ENCODE results near the gene SH3BP1. TPM values are rescaled to one million over a fixed set of nuclear protein-coding genes. Genes with fewer than 3 reads are reported as not detected.

Gene SH3BP1
- total RNA-seq, 1 donor from 2014 or later = 0.82 TPM

DNA sequence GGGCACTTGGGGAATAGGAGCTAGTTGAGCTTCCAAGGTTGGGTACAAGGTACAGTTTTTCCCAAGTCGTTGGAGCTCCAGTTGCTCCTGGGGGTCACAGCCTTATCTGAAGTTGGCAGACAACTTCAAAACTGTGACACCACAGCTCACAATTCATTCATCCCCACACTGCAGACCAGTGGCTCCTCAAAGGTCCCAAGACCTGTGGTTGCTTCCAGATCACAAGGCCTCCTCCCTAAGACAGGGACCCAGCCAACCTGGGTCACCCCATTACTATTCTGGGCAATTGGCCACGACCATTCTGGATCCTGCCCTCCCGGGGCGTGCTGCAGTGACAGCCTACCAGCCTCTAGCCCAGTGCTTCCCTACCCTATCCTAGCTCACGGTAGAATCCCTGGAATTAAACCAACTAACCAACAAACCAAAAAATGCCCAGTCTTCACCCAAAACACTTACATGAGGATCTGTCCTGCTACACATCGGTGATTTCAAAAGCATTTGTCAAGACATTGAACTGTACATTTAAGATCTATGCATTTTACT lies 18.2 kb downstream of the SH3BP1 start:
- DNase-seq (ENCODE audit: low spot score in 2 of 2) (no peak), FAIRE-seq (no peak)

DNA sequence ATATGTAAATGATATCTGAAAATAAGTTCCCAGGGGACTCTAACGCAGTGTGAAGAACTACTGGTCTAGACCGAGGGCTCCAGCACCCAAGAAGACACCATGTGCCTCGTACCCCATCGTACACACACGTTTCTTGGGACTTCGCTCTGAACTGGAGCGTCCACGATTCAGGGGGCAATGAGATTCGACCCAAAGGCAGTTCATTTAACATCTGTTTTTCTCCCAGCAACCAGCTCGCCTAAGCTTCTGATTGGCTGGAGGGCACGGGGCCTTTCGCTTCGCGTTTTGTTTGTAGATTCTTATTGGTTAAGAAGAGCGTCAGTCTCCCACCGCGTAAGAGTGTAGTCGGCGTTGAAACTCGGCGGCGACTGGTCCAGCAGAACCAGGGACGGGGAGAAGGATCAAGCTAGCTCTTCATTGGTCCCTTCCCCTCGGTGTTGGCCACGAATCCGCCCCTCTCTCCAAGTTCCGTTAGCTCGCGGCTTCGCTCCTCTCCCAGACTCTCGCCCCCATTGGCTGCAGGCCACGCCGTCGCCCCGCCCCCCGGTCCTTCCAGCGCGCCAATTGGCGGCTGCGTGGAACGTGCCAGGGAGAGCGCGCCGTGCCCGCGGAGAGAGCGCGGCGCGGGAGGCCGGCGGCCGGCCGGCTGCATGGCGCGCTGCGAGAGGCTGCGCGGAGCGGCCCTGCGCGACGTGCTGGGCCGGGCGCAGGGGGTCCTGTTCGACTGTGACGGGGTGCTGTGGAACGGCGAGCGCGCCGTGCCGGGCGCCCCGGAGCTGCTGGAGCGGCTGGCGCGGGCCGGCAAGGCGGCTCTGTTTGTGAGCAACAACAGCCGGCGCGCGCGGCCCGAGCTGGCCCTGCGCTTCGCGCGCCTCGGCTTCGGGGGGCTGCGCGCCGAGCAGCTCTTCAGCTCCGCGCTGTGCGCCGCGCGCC lies 18.9 kb downstream of the SH3BP1 start, which contains the start of gene PDXP:
PDXP (plus strand) TSS at position 591 of the 933 bp plus-strand sequence; CDS start at position 651, 60 bp downstream.
- DNase-seq (ENCODE audit: low spot score in 2 of 2) (peak; percentile 99), FAIRE-seq (peak; percentile 93)

DNA sequence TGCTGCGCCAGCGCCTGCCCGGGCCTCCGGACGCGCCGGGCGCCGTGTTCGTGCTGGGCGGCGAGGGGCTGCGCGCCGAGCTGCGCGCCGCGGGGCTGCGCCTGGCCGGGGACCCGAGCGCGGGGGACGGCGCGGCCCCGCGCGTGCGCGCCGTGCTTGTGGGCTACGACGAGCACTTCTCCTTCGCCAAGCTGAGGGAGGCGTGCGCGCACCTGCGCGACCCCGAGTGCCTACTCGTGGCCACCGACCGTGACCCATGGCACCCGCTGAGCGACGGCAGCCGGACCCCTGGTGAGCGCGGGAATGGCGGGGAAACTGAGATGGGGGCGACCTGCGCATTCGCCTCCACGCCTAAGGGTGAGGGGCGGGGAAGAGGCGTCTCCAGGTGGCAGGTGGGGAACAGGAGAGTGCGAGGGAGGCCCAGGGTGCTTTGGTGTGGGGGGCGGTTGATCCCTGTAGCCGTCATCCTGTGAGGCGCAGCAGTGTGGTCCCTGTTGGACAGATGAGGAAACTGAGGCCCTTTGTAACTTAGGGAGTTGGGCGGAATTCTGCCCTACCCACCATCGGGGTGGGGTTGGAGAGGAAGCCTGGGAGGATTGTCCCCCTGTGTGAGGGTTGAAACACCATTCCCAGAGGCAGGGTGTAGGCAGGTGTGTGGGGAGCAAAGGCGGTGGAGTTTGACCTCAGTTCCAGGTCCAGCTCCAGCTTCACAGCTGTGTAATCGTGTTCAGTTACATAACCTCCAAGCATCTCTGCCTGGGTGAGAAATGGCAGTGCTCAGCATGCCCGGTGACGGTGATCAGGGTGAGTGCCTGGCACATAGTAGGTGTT lies 19.8 kb downstream of the SH3BP1 start:
- no peak for DNase-seq (ENCODE audit: low spot score in 2 of 2)
- no peak for FAIRE-seq

DNA sequence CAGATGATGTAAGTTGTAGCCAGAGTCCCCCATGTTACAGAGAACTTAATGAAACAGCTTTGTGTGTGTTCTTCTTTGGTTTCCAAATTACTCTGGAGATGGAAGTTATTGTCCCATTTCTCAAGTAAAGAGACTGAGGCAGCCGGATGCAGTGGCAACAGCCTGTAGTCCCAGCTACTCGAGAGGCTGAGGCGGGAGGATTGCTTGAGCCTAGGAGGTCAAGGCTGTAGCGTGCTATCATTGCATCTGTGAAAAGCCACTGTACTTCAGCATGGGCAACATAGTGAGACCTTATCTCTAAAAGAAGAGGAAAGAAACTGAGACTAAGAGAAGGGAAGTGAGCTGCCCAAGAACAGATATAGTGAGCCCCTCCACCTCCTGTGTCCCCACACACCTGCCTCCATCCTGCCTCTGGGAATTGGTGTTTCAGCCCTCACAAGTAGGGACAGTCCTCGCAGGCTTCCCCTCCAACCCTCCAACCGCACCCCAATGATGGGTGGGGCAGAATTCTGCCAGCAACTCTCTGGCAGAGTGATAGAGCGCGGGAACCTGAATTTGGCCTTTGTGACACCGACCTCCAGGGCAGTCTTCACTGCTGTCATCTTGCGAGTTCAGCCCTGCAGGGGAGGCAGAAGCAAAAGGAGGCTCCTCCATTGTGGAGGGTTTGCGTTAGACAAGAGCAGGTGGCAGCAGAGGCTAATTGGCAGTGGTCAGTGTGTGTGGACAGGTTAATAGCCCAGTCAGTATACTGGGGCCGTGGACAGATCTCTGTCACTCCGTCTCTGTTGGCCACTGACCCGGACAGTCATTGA lies 20.6 kb downstream of the SH3BP1 start:
- FAIRE-seq = no peak

DNA sequence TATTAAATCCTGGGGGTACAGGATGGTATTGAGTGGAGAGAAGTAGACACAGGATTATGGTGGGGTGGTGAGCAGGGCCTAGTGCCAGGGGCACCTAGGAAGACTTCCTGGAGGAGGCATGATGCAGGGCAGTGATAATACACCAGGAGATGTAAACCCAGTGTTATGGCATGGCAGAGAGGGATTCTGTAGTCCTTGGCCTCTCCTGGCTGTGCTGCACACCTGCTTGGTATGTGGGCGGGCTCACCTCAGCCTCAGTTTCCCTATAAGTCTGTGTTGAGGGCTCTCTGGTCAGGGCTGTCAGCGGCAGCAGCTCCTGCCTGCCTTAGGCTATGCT lies 21.2 kb downstream of the SH3BP1 start:
- no peak for FAIRE-seq
- no peak for DNase-seq (ENCODE audit: low spot score in 2 of 2)

More for the DNA sequence above, 20.6 kb downstream of the SH3BP1 start:
- DNase-seq (ENCODE audit: low spot score in 2 of 2) = no peak

DNA sequence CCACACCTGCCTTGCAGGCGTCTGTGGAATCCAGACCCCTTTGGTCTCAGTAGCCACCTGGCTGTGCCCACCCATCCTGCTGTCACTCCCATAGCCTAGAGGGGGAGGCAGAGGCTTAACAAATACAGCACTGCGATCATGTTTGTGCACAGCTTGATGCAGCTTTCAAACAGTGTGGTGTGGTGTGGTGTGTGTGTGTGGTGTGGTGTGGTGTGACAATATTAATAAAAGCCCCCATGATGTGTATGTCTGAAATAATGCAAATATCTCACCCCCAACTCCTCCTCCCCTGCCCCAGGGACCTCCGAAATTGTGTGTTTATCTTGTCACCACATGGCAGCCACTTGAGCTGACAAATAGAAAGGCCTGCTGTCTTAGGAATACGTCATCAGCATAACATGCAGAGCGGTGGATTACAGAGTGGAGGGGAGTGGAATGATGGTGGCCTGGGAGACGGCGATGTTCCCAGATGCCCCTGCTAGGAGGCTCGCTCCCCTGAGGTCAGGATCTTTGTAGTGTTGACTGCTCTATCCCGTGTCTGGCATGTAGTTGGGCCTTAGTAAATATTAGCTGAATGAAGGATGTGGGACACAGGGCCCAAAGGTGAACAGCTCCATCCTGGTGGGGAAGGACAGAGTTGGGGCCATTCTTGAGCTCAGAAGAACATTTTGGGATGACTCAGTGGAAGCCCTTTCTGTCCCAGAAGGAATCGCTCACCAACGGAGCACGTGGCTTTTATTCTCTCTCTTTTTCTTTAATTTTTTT lies 21.9 kb downstream of the SH3BP1 start:
- no peak for FAIRE-seq
- DNase-seq (ENCODE audit: low spot score in 2 of 2) = no peak

DNA sequence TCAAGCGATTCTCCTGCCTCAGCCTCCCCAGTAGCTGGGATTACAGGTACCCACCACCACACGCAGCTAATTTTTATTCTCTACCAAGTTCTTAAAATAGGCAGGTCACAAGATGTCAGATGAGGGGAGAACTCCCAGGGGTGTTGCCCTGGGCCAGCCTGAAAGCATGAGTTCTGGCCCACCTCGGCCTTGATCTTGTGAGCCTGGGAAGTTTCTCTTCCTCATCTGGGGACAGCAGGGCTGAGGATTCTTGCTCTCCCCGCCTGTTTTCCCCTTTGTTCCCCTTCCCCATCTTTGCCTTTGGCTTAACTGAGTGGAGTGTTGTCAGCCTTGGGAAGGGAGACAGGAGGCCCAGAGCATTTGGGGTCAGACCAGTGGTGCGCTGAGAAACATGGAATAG lies 22.6 kb downstream of the SH3BP1 start:
- FAIRE-seq (no peak), DNase-seq (ENCODE audit: low spot score in 2 of 2) (no peak)

DNA sequence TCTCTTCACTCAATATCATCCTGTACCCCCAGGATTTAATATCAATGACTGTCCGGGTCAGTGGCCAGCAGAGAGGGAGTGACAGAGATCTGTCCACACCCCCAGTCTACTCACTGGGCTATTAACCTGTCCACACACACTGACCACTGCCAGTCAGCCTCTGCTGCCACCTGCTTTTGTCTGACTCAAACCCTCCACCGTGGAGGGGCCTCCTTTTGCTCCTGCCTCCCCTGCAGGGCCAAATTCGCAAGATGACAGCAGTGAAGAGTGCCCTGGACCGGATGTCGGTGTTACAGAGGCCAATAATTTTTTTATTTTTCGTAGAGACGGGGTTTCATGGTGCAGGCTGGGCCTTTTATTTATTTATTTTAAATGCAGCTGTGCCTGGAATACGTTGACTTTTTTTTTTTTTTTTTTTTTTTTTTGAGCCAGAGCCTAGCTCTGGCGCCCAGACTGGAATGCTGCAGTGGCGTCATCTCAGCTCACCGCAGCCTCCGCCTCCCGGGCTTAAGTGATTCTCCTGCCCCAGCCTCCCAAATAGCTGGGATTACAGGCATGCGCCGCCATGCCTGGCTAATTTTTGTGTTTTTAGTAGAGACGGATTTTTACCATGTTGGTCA lies 24.2 kb downstream of the SH3BP1 start:
- no peak for FAIRE-seq

DNA sequence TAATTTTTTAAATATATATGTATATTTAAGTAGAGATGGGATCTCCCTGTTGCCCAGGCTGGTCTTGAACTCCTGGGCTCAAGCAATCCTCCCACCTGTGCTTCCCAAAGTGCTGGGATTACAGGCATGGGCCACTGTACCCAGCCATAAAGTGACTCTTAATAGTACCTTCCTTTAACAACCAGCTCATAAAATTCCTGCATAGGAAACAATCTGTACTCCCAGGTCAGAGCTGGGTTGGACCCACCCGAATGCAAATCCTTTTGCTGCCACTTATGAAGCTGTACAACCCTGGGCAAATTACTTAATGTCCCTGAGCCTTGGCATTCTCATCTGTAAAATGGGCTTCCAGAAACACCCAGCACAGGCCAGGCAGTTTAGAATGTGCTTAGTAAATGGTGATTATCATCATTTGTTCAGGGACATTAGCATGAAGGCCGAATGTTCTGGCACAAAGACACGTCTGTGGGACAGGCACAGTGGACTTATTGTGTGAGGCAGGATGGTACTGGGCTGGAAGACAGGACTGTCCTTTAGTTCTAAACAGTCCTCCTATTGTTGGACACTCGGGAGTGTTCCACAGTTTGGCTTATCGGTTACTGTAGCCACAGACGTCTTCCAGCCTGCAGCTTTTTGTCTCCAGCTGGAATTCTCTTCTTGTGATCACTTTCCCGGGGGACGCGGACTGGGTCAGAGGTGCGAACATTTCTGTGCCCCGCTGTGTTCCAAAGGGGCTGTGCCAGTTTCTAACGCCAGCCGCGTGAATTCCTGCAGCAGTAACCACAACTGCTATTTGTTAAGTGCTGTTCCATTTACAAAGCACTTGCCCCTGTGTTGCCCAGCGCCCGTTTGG lies 25.0 kb downstream of the SH3BP1 start:
- FAIRE-seq = peak; percentile 92
- peak; percentile 65 to 82 for DNase-seq (ENCODE audit: low spot score in 2 of 2)

More for the DNA sequence above, 24.2 kb downstream of the SH3BP1 start:
- no peak for DNase-seq (ENCODE audit: low spot score in 2 of 2)

DNA sequence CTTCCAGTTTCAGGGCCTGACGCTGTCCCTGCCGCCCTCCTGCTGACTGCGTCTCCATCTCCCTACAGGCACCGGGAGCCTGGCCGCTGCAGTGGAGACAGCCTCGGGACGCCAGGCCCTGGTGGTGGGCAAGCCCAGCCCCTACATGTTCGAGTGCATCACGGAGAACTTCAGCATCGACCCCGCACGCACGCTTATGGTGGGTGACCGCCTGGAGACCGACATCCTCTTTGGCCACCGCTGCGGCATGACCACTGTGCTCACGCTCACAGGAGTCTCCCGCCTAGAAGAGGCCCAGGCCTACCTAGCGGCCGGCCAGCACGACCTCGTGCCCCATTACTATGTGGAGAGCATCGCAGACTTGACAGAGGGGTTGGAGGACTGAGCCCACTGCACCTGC lies 26.0 kb downstream of the SH3BP1 start:
- DNase-seq (ENCODE audit: low spot score in 2 of 2) (no peak), FAIRE-seq (no peak)

DNA sequence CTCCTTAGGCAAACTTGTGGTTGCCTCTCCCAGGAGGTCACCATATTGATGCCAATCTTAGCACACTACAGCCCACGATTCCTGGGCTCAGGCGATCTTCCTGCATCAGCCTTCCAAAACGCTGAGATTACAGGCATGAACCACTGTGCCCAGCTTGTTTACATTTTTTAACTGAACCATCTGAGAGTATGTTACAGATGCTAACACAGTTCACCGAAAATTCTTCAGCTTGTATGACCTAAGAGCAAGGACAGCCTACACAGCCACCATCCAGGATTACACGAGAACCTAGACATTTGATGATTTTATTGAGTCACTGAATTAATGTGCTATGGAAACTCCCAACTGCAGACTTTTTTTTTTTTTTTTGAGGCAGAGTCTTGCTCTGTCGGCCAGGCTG lies 30.1 kb downstream of the SH3BP1 start:
- FAIRE-seq = no peak

DNA sequence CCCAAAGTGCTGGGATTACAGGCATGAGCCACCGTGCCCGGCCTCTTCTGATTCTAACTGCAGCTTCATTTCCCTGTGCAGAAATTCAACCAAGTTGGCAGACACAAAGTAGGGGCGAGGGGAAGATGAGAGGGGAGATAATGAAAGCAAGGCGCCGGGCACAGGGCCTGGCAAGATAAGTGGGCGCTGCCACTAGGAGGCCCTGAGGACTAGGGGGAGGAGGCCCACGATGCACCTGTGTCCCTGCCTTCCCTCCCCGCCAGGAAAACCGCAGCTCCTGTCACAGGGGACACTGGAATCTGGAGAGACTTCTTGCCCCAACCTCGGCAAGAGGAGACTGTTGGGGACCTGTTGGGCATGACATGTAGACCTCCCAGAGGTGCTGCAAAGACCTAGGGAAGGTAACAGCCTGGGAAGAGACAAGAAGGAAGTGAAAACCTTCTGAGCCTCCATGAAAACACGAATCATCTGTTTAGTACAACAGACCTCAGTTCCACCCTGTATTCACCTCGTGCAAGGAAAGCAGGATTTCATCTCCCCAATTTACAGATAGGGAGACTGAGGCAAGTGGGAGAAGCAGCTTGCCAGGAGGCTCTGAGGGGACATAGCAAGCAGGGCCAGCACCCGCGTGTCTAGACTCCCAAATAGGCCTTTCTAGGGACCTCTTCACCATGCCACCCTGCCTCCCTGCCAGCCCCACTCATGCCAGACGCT lies 32.9 kb downstream of the SH3BP1 start:
- no peak for FAIRE-seq

More for the DNA sequence above, 30.1 kb downstream of the SH3BP1 start:
- no peak for DNase-seq (ENCODE audit: low spot score in 2 of 2)

DNA sequence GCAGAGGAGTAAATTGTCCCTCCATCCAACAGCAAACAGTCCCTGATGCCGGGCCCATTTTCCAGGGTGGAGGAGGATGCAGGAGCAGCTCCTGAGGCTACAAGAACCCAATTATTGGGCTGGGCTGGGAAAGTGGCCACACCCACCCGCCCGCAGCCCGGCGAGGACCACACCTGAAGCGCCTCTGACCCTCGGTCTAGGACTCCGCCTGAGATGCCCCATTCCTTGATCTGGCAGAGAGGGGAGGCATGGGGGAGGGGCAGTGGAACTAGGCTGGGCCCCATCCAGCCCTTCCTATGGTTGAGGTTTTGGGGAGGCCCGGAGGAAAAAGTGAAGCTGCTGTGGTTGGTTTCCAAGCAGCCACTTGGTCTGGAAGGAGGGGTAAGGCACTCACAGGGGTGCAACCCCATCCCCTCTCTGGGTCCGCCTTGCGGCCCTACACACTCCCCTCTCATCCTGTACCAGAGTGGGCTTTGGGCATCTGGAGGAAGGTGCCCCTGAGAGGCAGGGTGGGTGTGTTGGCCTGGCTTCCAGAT lies 33.5 kb downstream of the SH3BP1 start:
- no peak for FAIRE-seq
- no peak for DNase-seq (ENCODE audit: low spot score in 2 of 2)

More for the DNA sequence above, 32.9 kb downstream of the SH3BP1 start:
- DNase-seq (ENCODE audit: low spot score in 2 of 2) = no peak

DNA sequence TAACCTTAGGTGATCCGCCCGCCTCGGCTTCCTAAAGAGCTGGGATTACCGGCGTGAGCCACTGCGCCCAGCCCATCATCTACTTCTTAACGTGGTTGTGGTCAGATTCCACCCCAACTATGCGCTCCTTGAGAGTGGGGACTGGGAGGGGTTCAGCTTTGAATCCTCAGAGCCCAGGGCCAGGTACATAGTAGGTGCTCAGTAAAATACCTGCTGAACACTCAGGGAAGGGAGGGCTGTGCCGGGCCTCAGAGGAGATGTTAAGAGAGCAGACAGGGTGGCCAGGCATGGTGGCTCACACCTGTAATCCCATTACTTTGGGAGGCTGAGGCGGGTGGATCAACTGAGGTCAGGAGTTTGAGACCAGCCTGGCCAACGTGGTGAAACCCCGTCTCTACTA lies 34.8 kb downstream of the SH3BP1 start:
- FAIRE-seq (no peak), DNase-seq (ENCODE audit: low spot score in 2 of 2) (no peak)

DNA sequence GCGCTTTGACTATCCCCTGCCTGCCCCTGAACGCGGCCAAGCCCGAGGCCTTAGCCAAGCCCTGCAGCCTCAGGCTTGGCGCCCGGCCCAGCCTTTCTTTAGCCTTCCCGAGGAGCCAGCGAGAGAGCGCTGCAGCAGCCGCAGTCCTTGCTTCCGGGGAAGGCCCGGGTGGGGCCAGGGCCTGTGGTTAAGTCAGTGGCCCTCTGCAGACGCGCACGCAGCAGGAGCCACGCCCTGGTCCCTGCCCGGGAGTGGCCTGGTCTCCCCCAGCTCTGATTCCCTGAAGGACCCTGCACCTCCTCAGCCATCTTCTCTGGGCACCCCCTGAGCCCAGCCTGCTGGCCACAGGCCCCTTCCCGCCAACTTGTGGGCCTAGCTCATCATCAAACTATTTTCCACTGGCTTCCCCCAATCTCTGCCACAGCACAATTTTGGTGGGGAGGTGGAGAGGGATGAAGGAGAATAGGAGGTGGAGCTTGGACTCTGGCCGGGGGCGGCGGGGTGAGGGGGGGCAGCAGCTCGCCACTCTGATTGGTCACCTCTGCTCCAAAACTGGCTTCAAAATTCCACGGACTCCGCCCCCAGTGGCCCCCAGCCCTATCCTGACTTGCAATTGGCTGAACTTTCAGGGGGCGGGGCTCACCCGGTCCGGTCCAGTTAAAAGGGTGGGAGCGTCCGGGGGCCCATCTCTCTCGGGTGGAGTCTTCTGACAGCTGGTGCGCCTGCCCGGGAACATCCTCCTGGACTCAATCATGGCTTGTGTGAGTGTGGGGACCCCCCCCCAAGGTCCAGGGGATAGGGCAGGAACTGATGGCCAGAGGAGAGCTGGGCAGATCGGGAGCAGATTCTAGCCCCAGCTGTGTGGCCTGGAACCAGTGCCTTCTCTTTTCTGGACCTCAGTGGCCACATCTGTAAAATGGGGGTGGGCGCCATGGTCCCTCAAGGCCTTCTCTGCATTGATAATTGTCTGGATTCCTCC lies 35.8 kb downstream of the SH3BP1 start, which contains the start of gene LGALS1:
LGALS1 (plus strand) TSS at position 686 of the 979 bp plus-strand sequence; CDS start at position 753, 67 bp downstream.
- DNase-seq (ENCODE audit: low spot score in 2 of 2) = peak; percentile 72 to 78
- FAIRE-seq = no peak
